Kidney tubule cell (primary cell): ENCODE measurements around the gene SAMD7.

Experiments used
- DNase-seq: peaks from one replicate; pipeline ENCODE4 v3.0.0-alpha.2; 2018; ENCODE audit warnings: low spot score

SAMD7 gene

GRCh38 chr3:169907944-169908343 is 3.4 kb upstream of the SAMD7 start:
- DNase-seq, result no peak

- DNase-seq, result no peak
These were observed 2.0 kb downstream of the SAMD7 start for GRCh38 chr3:169913323-169913722.

GRCh38 chr3:169914321-169914720 is 2.9 kb downstream of the SAMD7 start:
- DNase-seq, result peak; percentile 41

GRCh38 chr3:169923189-169923588 is 11.8 kb downstream of the SAMD7 start:
- DNase-seq, result peak; percentile 17

- DNase-seq, result no peak
These were observed 12.5 kb downstream of the SAMD7 start for GRCh38 chr3:169923831-169924230.

GRCh38 chr3:169929830-169930519 is 18.6 kb downstream of the SAMD7 start:
- no peak for DNase-seq

- DNase-seq, result no peak
These were observed 19.5 kb downstream of the SAMD7 start for GRCh38 chr3:169930843-169931242.

- peak; percentile 37 for DNase-seq
These were observed 20.6 kb downstream of the SAMD7 start for GRCh38 chr3:169931747-169932520.

GRCh38 chr3:169939320-169939719 is 27.9 kb downstream of the SAMD7 start:
- DNase-seq, result no peak

- DNase-seq, result no peak
These were observed 28.4 kb downstream of the SAMD7 start for GRCh38 chr3:169939751-169940150.

- peak; percentile 9 for DNase-seq
These were observed 29.3 kb downstream of the SAMD7 start for GRCh38 chr3:169940470-169941181.

- peak; percentile 59 for DNase-seq
These were observed 33.9 kb downstream of the SAMD7 start for GRCh38 chr3:169945313-169945712.

- DNase-seq, result no peak
These were observed 35.0 kb downstream of the SAMD7 start for GRCh38 chr3:169946336-169946735.

- no peak for DNase-seq
These were observed 37.4 kb downstream of the SAMD7 start for GRCh38 chr3:169948559-169949448.

GRCh38 chr3:169952045-169952444 is 40.7 kb downstream of the SAMD7 start:
- DNase-seq, result no peak

GRCh38 chr3:169953462-169954141 is 42.2 kb downstream of the SAMD7 start:
- DNase-seq, result no peak

- DNase-seq, result no peak
These were observed 42.9 kb downstream of the SAMD7 start for GRCh38 chr3:169954142-169954756.

GRCh38 chr3:169955406-169955805 is 44.0 kb downstream of the SAMD7 start:
- no peak for DNase-seq

- DNase-seq, result peak; percentile 61
These were observed 52.8 kb downstream of the SAMD7 start for GRCh38 chr3:169964176-169964575.

- no peak for DNase-seq
These were observed 54.4 kb downstream of the SAMD7 start for GRCh38 chr3:169965562-169966427.
